Measurements from ENCODE around the gene SYNGR2.

The SYNGR2 gene

GRCh38 chr17:78197147-78197832, 28.9 kb downstream of the SYNGR2 start:
- DNase-seq (ENCODE audit: low read depth in 2 of 2, low spot score in 1 of 2): no peak

DNA sequence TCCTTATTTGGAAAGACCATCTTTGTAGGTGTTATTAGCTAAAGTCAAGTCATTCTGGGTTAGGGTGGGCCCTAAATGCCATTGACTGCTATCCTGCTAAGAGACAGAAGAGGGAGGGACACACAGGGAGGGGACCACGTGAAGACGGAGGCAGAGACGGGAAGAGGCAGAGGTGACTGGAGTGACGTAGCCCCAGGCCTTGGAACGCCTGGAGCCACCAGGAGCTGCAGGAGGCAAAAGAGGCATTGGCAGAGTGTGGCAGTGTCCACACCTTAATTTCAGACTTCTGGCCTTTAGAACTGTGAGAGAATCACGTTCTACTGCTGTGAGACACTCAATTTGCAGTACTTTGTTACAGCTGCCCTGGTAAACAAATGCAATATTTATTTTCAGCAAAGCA, 32.1 kb downstream of the SYNGR2 start:
- DNase-seq (ENCODE audit: low read depth in 2 of 2, low spot score in 1 of 2): no peak

GRCh38 chr17:78202666-78203065, 34.3 kb downstream of the SYNGR2 start:
- DNase-seq (ENCODE audit: low read depth in 2 of 2, low spot score in 1 of 2): no peak

GRCh38 chr17:78204387-78205123, 36.2 kb downstream of the SYNGR2 start:
- DNase-seq (ENCODE audit: low read depth in 2 of 2, low spot score in 1 of 2): no peak

DNA sequence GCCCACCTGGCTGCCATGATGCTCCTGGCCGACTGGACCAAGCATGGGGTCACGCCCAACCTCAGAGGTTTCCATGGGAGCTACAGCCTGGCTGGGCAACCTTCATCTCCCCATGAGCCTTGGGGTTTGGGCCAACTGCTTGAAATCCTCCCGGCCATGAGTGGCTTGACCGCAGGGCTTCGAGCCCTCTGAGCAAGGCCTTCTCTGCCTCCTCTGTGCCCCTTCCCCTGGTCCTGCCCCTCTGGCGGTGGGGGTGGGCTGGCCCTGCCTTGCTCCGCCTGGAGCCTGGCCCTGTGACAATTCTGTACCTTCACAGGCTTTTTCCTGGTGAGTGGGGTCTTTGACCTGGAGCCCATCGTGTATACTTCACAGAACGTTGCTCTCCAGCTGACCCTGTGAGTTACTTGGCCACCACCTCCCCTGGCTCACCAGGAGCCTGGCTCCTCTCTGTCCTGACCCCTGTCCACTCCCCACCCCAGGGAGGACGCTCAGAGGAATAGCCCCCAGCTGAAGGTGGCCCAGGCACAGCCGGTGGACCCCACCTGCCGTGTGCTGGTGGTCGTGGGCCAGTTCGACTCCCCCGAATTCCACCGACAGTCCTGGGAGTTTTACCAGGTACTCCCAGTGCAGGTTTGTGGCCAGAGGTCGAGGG, 36.9 kb downstream of the SYNGR2 start:
- DNase-seq (ENCODE audit: low read depth in 2 of 2, low spot score in 1 of 2): no peak

- no peak for DNase-seq (ENCODE audit: low read depth in 2 of 2, low spot score in 1 of 2)
Measured at GRCh38 chr17:78206298-78206697, 37.9 kb downstream of the SYNGR2 start.

GRCh38 chr17:78208486-78208885, 40.1 kb downstream of the SYNGR2 start:
- DNase-seq (ENCODE audit: low read depth in 2 of 2, low spot score in 1 of 2): no peak

DNA sequence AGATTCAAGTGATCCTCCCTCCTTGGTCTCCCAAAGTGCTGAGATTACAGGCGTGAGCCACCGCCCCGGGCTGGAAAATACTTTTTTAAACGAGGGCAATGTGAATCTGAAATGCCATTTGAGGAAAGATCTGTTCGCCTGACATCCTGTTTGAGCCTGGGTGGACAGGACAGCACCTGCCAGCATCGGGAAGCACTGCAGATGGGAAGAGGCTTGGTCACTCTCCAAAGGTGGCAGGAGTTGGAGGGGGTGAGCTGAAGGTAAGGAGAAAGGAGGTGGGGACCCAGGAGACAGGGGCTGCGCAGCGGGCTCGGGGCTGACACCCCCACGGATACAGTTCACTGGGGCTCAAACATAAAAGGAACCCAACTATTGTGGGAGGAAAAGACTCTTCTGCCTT, 41.7 kb downstream of the SYNGR2 start:
- no peak for DNase-seq (ENCODE audit: low read depth in 2 of 2, low spot score in 1 of 2)

DNA sequence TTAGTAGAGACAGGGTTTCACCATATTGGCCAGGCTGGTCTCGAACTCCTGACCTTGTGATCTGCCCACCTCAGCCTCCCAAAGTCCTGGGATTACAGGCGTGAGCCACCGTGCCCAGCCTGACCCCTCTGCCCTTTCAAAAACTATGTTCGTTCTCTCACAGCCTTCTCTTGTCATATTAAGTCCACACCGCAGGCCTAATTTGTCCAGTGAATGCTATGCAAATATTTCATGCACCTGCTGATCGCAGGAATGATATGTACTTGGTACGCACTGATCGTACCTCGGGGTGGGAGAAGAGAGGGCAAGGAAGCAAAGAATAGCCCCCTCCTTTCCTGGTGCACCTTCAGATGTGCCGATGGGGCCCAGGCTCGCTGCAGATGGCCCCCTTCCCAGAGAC, 42.7 kb downstream of the SYNGR2 start:
- DNase-seq (ENCODE audit: low read depth in 2 of 2, low spot score in 1 of 2): no peak

- DNase-seq (ENCODE audit: low read depth in 2 of 2, low spot score in 1 of 2): peak; percentile 81 to 84
Measured at GRCh38 chr17:78214016-78214705, 45.8 kb downstream of the SYNGR2 start, which contains the start of gene BIRC5. BIRC5 (plus strand) TSS chr17:78214253; CDS start chr17:78214317, 64 bp downstream.

GRCh38 chr17:78214706-78215061, 46.3 kb downstream of the SYNGR2 start:
- DNase-seq (ENCODE audit: low read depth in 2 of 2, low spot score in 1 of 2): no peak

DNA sequence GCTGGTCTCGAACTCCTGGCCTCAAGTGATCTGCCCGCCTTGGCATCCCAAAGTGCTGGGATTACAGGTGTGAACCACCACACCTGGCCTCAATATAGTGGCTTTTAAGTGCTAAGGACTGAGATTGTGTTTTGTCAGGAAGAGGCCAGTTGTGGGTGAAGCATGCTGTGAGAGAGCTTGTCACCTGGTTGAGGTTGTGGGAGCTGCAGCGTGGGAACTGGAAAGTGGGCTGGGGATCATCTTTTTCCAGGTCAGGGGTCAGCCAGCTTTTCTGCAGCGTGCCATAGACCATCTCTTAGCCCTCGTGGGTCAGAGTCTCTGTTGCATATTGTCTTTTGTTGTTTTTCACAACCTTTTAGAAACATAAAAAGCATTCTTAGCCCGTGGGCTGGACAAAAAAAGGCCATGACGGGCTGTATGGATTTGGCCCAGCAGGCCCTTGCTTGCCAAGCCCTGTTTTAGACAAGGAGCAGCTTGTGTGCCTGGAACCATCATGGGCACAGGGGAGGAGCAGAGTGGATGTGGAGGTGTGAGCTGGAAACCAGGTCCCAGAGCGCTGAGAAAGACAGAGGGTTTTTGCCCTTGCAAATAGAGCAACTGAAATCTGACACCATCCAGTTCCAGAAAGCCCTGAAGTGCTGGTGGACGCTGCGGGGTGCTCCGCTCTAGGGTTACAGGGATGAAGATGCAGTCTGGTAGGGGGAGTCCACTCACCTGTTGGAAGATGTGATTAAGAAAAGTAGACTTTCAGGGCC, 51.2 kb downstream of the SYNGR2 start:
- DNase-seq (ENCODE audit: low read depth in 2 of 2, low spot score in 1 of 2): no peak
